ENCODE data around the gene SFMBT2. TPM values are rescaled to one million over a fixed set of nuclear protein-coding genes. Genes with fewer than 3 reads are reported as not detected.

SFMBT2 gene
- total and polyA plus RNA-seq, 2 of the 4 experiments (the other 2 are of a cell fraction): 0.70 to 1.3 TPM

DNA sequence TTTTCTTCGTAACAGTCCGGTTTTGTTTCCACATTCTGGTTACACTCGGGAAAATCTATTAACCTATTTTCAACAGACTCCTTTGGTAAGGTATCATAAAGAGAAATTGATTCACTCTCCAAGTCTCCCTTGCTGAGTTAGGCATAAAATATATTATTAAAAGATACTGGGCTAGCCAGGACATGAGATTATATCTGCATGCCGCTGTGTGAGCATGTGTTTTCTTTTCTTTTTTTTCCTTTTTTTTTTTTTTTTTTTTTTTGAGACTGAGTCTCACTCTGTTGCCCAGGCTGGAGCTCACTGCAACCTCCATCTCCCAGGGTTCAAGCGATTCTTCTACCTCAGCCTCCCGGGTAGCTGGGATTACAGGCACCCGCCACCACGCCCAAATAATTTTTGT, 23.0 kb upstream of the SFMBT2 start:
- H2AFZ ChIP-seq (replicated peaks; ENCODE audit: low read length, poor library complexity): no peak overlapping the region
- TF ChIP-seq POLR2A (IDR thresholded peaks at IDR 0.05; ENCODE audit: low read depth, low read length) (no peak), CEBPB (IDR thresholded peaks at IDR 0.05; ENCODE audit: low read depth, low read length) (no peak), MAFK (IDR thresholded peaks at IDR 0.05; ENCODE audit: low read depth, low read length) (no peak), RFX5 (IDR thresholded peaks at IDR 0.05; ENCODE audit: low read depth, low read length) (no peak), MAZ (IDR thresholded peaks at IDR 0.05; ENCODE audit: borderline replicate concordance, low read depth, low read length) (no peak), FOS (IDR thresholded peaks at IDR 0.05; ENCODE audit: low read depth, low read length) (no peak)
- TF ChIP-seq, protein P1, sequence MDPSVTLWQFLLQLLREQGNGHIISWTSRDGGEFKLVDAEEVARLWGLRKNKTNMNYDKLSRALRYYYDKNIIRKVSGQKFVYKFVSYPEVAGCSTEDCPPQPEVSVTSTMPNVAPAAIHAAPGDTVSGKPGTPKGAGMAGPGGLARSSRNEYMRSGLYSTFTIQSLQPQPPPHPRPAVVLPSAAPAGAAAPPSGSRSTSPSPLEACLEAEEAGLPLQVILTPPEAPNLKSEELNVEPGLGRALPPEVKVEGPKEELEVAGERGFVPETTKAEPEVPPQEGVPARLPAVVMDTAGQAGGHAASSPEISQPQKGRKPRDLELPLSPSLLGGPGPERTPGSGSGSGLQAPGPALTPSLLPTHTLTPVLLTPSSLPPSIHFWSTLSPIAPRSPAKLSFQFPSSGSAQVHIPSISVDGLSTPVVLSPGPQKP (IDR thresholded peaks at IDR 0.05; ENCODE audit: borderline replicate concordance, low read depth, low read length): no peak
- TF ChIP-seq, protein P2, sequence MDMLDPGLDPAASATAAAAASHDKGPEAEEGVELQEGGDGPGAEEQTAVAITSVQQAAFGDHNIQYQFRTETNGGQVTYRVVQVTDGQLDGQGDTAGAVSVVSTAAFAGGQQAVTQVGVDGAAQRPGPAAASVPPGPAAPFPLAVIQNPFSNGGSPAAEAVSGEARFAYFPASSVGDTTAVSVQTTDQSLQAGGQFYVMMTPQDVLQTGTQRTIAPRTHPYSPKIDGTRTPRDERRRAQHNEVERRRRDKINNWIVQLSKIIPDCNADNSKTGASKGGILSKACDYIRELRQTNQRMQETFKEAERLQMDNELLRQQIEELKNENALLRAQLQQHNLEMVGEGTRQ (IDR thresholded peaks at IDR 0.05; ENCODE audit: low read depth, low read length): no peak

More for the DNA sequence above, 23.0 kb upstream of the SFMBT2 start:
- no peak overlapping the region for H3K4ac ChIP-seq (ENCODE audit: low read depth, low read length)
- no peaks in the 10 kb centered on the region for H3K4me1 ChIP-seq (ENCODE audit: control insufficient read depth, insufficient read depth, low read length)
- H3K18ac ChIP-seq (ENCODE audit: low read depth, low read length): no peak overlapping the region
- H3K56ac ChIP-seq (ENCODE audit: extremely low read depth, insufficient read depth, low read length): no peak overlapping the region
- no peak overlapping the region for H2BK120ac ChIP-seq (ENCODE audit: low read depth, low read length)
- H3K14ac ChIP-seq (replicated peaks; ENCODE audit: low read depth, low read length): no peak overlapping the region
- no peaks in the 10 kb centered on the region for H3K27me3 ChIP-seq (ENCODE audit: control insufficient read depth, insufficient read depth, low read length)
- H2BK15ac ChIP-seq (ENCODE audit: low read depth, low read length): no peak overlapping the region
- no peak overlapping the region for H2BK5ac ChIP-seq (ENCODE audit: low read depth, low read length, poor library complexity, severe bottlenecking)
- intact Hi-C loops (cut with micrococcal nuclease) (no loop called here), dilution Hi-C loops (cut with HindIII; ENCODE audit: low sequenced_read_pairs, unreplicated experiment) (no loop called here), in situ Hi-C loops (cut with MboI; ENCODE audit: low sequenced_read_pairs) (no loop called here)
- DNase-seq (no peak), ATAC-seq (ENCODE audit: low read depth) (no peak)
- POLR2A ChIA-PET (ENCODE audit: unreplicated experiment): no interaction called here
- H3K9ac ChIP-seq (ENCODE audit: low read depth, low read length): no peak overlapping the region
- H3K27ac ChIP-seq (ENCODE audit: insufficient read depth, low read length): no peak overlapping the region
- no peaks in the 10 kb centered on the region for H4K20me1 ChIP-seq (ENCODE audit: insufficient read depth, low read length)
- WGBS, 2 experiments (ENCODE audit: extremely low coverage in 2 of 2, insufficient read length in 1 of 2): no CpG with 5 or more reads among the region's 8 CpGs
- BruUV-seq (replicated peaks): no TSS peak
- no peak overlapping the region for H2BK20ac ChIP-seq (ENCODE audit: low read depth, low read length)
- no peak overlapping the region for H2AK9ac ChIP-seq (replicated peaks; ENCODE audit: low read depth, low read length, poor library complexity)
- CTCF ChIA-PET: no interaction called here
- no peak overlapping the region for H2AK5ac ChIP-seq (ENCODE audit: low read depth, low read length)
- H3K23ac ChIP-seq (ENCODE audit: low read depth, low read length): no peak overlapping the region
- no peaks in the 10 kb centered on the region for H3K9me3 ChIP-seq (ENCODE audit: control insufficient read depth, insufficient read depth, low read length)
- H3K4me2 ChIP-seq (ENCODE audit: low read depth, low read length): no peak overlapping the region
- no peak overlapping the region for H4K5ac ChIP-seq (ENCODE audit: low read depth, low read length)
- H3K36me3 ChIP-seq (ENCODE audit: control insufficient read depth, insufficient read depth, low read length): no peaks in the 10 kb centered on the region
- no peak overlapping the region for H3K4me3 ChIP-seq (ENCODE audit: insufficient read depth, low read depth, low read length)
- H3K9me1 ChIP-seq (ENCODE audit: insufficient read depth, low read length): no peaks in the 10 kb centered on the region
- no peak overlapping the region for H4K91ac ChIP-seq (ENCODE audit: insufficient read depth, low read depth, low read length)
- H3K79me1 ChIP-seq (ENCODE audit: low read depth in 1 of 2, low read length in 2 of 2): no peaks in the 10 kb centered on the region
- H4K8ac ChIP-seq (ENCODE audit: low read depth in 2 of 2, low read length in 2 of 2): no peak overlapping the region

All from IMR-90 (cell line).